M059J (cell line): ENCODE results near the gene LRRN2. TPM values are rescaled to one million over a fixed set of nuclear protein-coding genes. Genes with fewer than 3 reads are reported as not detected.
A peak's percentile ranks its signal among the peaks of the same experiment; 100 is the strongest.
"Not testable (repeated sequence)": the region's sequence is repeated elsewhere in the genome, so short reads cannot be mapped to it uniquely, and the experiment has no call there.

ENCODE experiments used
- DNase-seq: peaks from one replicate; pipeline ENCODE4 v3.0.0-alpha.2; 2012; ENCODE audit warnings: low read depth
- total RNA-seq: library from RNA; depleted of rRNA; stranded (reverse); fragments of >200 nt; shearing (Covaris generic); gene quantifications from 2 replicates; pipeline ENCODE4 v1.2.3, GENCODE V29; 2014

Gene LRRN2
- total RNA-seq, 1 experiment from 2014 or later = 0.02 TPM

DNA sequence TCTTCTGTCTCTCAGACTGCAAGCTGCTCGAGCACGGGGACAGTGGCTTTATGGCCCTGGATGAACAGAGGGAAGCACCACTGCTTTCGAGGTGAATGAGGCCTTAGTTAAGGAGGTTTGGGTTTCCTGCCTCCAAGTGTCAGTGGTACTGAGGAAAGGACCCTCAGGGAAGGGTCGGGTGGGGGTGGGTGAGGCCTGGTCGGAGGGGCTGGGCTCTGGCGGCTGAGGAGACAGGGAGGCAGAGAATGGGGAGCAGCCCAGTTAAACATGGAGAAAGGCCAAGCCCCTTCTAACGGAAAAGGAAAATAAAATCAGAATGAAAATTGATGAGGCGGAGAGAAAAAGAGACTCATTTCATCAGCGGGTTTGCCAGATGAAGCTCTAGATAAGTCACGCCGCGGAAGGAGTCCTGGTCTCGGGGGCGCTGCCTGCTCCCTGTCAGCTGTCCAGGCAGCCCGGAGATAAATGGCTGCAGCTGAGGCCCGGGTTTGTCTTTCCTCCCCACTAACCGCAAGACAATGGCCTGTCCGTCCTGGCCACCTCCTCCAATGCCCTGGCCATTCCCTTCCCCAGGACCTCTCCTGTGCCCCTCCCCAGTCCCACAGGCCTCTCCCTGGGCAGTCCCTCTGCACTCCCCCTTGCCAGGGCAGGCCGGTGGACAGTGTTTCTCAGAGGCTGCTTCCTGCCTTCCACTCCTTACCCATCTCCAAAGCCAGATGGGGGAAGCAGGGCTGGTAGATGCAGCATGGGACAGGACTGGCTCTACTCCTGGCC lies 55.2 kb downstream of the LRRN2 start:
- DNase-seq = no peak

DNA sequence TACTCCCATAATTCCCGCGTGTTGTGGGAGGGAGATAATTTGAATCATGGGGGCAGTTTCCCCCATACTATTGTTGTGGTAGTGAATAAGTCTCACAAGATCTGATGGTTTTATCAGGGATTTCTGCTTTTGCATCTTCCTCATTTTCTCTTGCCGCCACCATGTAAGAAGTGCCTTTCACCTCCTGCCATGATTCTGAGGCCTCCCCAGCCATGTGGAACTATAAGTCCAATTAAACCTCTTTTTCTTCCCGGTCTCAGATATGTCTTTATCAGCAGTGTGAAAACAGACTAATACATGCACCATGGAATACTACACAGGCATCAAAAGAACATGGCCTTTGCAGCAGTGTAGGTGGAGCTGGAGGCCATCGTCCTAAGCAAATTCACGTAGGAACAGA lies 56.1 kb downstream of the LRRN2 start:
- not testable (repeated sequence) for DNase-seq

GRCh38 chr1:204628868-204629267 lies 56.7 kb downstream of the LRRN2 start:
- no peak for DNase-seq

- no peak for DNase-seq
Measured at GRCh38 chr1:204627436-204627835, 58.1 kb downstream of the LRRN2 start.

DNA sequence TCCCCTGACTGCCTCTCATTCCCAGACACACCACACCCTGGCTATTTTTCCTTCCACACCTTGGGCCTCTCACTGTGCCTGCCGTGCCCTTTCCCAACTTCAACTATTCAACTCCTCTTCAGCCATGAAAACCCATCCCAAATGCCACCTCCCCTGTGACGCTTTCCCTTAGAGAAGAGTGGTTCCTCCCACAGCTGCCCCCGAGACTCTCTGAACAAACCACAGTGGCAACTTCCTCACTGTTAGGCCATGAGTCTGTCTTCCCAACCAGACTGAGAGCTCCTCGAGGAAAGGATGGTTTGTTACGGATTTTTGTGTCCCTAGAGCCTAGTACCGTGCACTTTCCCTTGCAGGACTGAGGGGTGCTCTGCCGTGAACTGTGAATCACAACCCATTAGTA lies 59.2 kb downstream of the LRRN2 start:
- DNase-seq = no peak

- no peak for DNase-seq
Measured at GRCh38 chr1:204624631-204625216, 60.8 kb downstream of the LRRN2 start.

GRCh38 chr1:204623894-204624361 lies 61.6 kb downstream of the LRRN2 start:
- no peak for DNase-seq

DNA sequence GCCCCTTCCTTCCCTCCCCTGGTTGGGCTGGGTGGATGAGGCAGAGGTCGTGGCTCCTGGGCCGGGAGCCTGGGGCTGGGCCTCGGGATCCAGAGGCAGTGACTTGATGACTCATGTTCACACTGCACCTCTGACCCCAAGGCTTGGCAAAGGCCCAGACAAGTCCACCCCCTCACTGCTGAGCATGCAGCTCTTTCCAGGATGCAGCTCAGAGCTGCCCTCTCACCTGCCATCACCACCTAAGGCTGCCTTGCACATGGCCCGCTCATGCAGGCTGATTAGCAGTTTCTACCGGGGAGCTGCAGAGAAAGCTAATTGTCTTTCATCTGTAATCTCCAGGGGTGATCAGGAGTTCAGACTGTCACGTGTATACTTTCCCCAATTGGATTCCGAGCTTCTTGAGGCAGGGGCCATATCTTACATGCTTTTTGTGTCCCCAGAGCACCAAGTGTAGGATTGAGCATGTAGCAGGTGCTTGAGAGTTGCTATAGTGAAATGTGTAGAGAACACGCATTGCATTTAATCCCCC lies 62.1 kb downstream of the LRRN2 start:
- DNase-seq = peak; percentile 62

GRCh38 chr1:204621996-204622395 lies 63.5 kb downstream of the LRRN2 start:
- no peak for DNase-seq

GRCh38 chr1:204621396-204621795 lies 64.1 kb downstream of the LRRN2 start:
- DNase-seq = peak; percentile 18

GRCh38 chr1:204619721-204620120 lies 65.8 kb downstream of the LRRN2 start:
- DNase-seq = no peak

GRCh38 chr1:204618148-204618760 lies 67.3 kb downstream of the LRRN2 start:
- no peak for DNase-seq

- DNase-seq = no peak
Measured at GRCh38 chr1:204617256-204618147, 68.0 kb downstream of the LRRN2 start.

DNA sequence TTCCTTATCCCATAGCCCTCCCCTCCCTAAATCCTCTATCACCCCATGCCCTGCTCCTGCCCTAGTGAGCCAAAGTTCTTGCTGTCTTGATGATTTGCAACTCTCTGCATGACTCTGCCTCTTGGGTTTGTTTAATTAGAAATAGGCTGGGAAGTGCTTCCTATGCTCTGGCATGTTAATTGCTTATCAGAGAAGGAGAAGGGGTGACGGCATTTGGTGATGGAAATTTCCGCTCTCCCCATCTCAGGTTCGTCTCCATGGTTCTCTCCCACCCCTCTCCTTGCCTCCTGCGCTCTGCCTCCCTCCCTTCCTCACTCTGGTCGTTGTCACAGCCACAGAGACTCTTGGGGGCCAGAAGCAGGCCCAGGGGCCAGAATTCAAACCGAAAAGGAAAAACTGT lies 68.9 kb downstream of the LRRN2 start:
- no peak for DNase-seq

DNA sequence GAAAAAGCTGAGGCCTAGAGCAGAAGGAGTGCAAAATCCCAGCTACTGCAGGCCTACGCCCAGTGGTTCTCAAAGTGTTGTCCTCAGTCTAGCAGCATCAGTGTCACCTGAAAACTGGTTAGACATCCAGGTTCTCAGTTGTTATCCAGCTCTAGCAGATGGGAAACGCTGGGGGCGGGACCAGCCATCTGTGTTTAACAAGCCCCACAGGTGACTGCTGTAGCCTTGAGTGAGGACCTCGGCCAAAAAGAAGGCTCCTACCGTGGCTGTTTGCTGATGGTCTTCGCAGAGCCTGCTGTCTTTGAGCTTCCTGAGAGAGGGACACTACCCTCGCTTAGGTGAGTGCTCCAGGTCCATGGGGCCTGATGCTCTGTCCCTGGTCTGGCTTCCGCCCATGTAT lies 69.7 kb downstream of the LRRN2 start:
- DNase-seq = no peak

- no peak for DNase-seq
Measured at GRCh38 chr1:204613636-204614035, 71.9 kb downstream of the LRRN2 start.

DNA sequence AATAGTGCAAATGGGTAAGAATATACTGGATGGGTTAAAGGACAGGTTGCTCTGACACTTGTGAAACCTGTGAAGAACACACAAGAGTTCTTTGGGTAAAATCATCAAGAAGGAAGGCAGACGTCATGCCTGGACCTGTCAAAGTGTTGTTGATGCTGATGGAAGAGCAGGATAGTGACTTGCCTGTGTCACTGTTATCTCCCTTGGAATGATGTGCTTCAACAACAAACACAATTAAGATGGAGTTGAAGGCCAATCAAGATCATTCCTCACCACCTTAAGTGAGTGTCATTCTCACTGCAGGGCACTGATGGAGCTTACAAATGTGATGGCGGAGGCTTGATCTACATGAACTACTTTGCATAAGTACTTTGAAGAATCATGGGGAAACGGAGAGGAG lies 73.2 kb downstream of the LRRN2 start:
- no peak for DNase-seq

DNA sequence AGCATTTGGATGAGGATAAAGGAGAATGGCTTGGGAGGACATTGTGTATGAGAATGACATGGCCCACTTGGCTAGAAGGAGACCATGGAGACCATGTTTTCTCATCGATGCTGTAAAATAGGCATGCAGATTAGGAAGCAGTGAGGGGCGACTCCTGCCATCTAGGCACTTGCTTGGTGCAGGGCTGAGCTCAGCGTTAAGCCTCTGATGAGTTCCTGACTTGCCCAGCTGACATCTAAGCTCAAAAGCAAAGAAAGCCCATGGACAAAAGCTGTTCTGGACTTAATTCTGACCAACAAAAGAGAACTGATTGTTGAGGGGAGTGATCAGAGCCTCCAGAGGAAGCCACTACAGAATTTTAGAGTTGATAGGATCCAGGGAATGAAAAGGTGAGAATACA lies 74.5 kb downstream of the LRRN2 start:
- no peak for DNase-seq

- DNase-seq = no peak
Measured at GRCh38 chr1:204607910-204608309, 77.6 kb downstream of the LRRN2 start.

DNA sequence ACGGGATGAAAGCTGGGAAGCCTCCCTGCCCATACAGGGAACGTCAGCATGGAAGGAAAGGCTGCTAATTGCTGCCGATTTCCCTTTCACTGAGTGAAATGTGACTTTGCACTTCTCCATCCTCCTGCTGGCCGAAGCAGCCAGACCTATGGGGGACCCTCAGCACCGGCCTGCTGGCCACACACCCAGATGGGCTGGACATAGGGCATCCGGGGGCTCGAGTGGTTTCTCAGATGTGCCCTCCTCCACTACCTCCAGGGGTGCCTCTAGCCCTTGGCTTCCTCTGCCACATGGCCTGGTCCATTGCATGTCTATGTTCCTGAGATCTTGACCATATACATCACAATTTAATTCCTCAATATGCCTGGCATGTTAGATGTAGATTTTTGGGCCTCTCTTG lies 79.7 kb downstream of the LRRN2 start:
- DNase-seq = no peak

- no peak for DNase-seq
Measured at GRCh38 chr1:204602871-204603542, 82.5 kb downstream of the LRRN2 start.
